Activated CD8-positive, alpha-beta T cell treated with anti-CD3 and anti-CD28 coated beads for 36 hours (primary cell): ENCODE results near the gene NBEA. TPM values are rescaled to one million over a fixed set of nuclear protein-coding genes. Genes with fewer than 3 reads are reported as not detected.

ENCODE experiments used
- ATAC-seq: fragments of 200-7000 bp; cut with Tn5 transposase; one replicate; pipeline ENCODE4 v1.10.0; 2021; ENCODE audit warnings: mild to moderate bottlenecking, moderate library complexity
- CTCF ChIA-PET: fragments of 350-600 bp; sonication (Branson Sonifier 250); formaldehyde crosslinking; loops from one replicate; lab custom pipeline; 2021; ENCODE audit warnings: antibody characterized with exemption; lab: Charles Lee
- POLR2A ChIA-PET: fragments of 350-600 bp; sonication (Branson Sonifier 250); formaldehyde crosslinking; loops from one replicate; lab custom pipeline; 2021; ENCODE audit warnings: antibody characterized with exemption; lab: Charles Lee
- DNase-seq: peaks from one replicate; pipeline ENCODE4 v3.0.0-alpha.2; 2020
- H3K27ac Mint-ChIP-seq: one replicate; pipeline ENCODE4 v1.8.0; 2021; ENCODE audit warnings: mild to moderate bottlenecking, mixed read lengths
- H3K27me3 Mint-ChIP-seq: one replicate; pipeline ENCODE4 v1.8.0; 2021; ENCODE audit warnings: mixed read lengths
- H3K36me3 Mint-ChIP-seq: one replicate; pipeline ENCODE4 v1.8.0; 2021; ENCODE audit warnings: low read depth, mixed read lengths
- H3K4me1 Mint-ChIP-seq: one replicate; pipeline ENCODE4 v1.8.0; 2021; ENCODE audit warnings: low read depth, mixed read lengths
- H3K4me3 Mint-ChIP-seq: one replicate; pipeline ENCODE4 v1.8.0; 2021; ENCODE audit warnings: mild to moderate bottlenecking, moderate library complexity, mixed read lengths
- H3K9me3 Mint-ChIP-seq: one replicate; pipeline ENCODE4 v1.8.0; 2021; ENCODE audit warnings: mixed read lengths
- intact Hi-C: fragments of 100-400 bp; cut with micrococcal nuclease; formaldehyde crosslinking; loops from one replicate; pipeline ENCODE4 v1.10.0; 2022
- total RNA-seq, 2 experiments: library from RNA; stranded (reverse); gene quantifications; one replicate each; pipeline ENCODE4 v1.2.3, GENCODE V29; 2021
- TF ChIP-seq, protein P1 (sequence below): fragments of 200-600 bp; IDR thresholded peaks from one replicate; pipeline ENCODE4 v1.8.0; 2022; ENCODE audit warnings: antibody characterized with exemption, mild to moderate bottlenecking

Gene NBEA
- total RNA-seq, 2 experiments from 2014 or later: 0.38 to 0.60 TPM

DNA sequence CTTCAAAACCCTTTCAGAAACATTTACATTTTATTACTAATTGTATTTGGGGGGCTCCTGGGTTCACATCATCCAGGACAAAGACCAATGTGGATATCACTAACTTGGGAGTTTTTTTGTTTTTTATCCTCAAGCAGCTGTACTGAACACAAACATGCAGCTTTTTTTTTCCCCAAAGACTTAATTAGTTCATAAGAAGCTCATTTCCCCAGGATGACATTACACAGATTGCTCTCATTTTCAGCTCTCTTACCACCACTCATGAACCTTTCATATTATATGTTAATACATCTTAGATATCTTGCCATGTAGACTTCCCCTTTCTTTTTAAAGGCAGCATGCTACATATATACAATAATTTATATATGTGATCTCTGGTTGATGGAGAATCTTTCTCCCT lies 653.1 kb downstream of the NBEA start:
- TF ChIP-seq, protein P1, sequence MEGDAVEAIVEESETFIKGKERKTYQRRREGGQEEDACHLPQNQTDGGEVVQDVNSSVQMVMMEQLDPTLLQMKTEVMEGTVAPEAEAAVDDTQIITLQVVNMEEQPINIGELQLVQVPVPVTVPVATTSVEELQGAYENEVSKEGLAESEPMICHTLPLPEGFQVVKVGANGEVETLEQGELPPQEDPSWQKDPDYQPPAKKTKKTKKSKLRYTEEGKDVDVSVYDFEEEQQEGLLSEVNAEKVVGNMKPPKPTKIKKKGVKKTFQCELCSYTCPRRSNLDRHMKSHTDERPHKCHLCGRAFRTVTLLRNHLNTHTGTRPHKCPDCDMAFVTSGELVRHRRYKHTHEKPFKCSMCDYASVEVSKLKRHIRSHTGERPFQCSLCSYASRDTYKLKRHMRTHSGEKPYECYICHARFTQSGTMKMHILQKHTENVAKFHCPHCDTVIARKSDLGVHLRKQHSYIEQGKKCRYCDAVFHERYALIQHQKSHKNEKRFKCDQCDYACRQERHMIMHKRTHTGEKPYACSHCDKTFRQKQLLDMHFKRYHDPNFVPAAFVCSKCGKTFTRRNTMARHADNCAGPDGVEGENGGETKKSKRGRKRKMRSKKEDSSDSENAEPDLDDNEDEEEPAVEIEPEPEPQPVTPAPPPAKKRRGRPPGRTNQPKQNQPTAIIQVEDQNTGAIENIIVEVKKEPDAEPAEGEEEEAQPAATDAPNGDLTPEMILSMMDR: no peak
- intact Hi-C loops: no loop called here
- ChIA-PET POLR2A (no interaction called here), CTCF (no interaction called here)
- Mint-ChIP-seq H3K4me1 (no peaks in the 10 kb centered on the region), H3K27me3 (no peaks in the 10 kb centered on the region), H3K9me3 (no peaks in the 10 kb centered on the region), H3K36me3 (no peaks in the 10 kb centered on the region), H3K4me3 (no peak overlapping the region), H3K27ac (no peak overlapping the region)
- ATAC-seq: no peak
- no peak for DNase-seq

DNA sequence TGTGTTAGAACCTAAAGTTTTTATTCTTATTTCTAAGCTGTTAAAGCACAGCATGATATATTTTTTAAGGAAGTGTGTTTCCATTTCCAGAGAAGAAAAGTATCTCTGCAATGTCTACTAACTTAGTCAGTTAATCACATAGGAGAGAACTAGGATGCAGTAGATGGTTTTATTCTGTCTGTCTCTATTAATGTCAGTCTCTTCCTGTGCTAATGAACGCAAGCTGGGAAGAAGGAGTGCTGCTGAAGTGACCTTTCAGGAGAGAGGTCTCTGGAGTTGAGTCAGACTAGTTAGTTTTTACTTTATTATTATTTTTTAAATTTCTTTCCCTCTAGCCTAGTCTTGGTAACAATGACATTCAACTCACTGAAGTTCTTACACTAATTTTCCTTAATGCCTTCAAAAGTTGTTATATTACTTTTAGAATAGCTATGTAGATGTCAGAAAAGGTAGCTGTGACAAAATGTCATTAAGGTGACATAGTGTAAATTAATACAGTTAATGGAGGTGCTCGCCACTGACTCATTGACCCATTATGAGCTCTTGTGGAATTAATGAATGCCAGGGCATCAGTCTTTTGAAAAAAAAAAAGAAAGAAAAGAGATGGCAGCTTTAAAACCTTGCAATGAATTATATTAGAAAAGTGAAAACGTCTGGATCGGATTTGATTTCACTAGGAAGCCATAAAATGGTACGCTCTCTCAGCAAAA lies 654.4 kb downstream of the NBEA start:
- intact Hi-C loops: no loop called here
- Mint-ChIP-seq H3K9me3 (no peaks in the 10 kb centered on the region), H3K27me3 (no peaks in the 10 kb centered on the region), H3K27ac (no peak overlapping the region), H3K4me1 (no peaks in the 10 kb centered on the region), H3K4me3 (no peak overlapping the region), H3K36me3 (no peaks in the 10 kb centered on the region)
- CTCF ChIA-PET: interaction anchor here (1.6 kb wide), 1 partner anchor 13 kb away, joined by 3 read pairs; no protein-coding TSS in a partner anchor
- TF ChIP-seq, protein P1: no peak
- ATAC-seq (no peak), DNase-seq (no peak)
- POLR2A ChIA-PET: no interaction called here

DNA sequence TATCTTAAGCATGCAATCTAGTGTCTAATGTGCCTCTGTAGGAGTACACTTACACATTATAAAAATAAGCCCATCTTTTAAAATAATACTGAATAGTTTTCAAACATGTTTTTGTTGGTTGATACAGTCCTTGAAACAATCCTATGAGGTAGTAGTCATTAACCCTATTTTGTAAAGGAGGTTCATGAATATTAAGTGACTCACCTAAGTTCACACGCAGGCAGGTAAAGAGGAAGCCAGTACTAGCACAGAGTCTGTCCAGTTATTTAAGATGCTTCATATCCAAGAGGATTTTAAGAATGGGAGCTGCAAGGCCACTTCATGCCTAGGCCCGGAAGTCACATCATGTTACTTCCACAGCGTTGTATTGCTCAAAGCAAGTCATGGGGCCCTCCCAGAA lies 655.4 kb downstream of the NBEA start:
- TF ChIP-seq, protein P1: no peak
- Mint-ChIP-seq H3K27me3 (no peaks in the 10 kb centered on the region), H3K36me3 (no peaks in the 10 kb centered on the region), H3K4me1 (no peaks in the 10 kb centered on the region), H3K27ac (no peak overlapping the region), H3K4me3 (no peak overlapping the region), H3K9me3 (no peaks in the 10 kb centered on the region)
- ATAC-seq: no peak
- POLR2A ChIA-PET: no interaction called here
- CTCF ChIA-PET: interaction anchor here (1.6 kb wide), 1 partner anchor 14 kb away, joined by 3 read pairs; no protein-coding TSS in a partner anchor
- DNase-seq: no peak
- intact Hi-C loops: no loop called here

DNA sequence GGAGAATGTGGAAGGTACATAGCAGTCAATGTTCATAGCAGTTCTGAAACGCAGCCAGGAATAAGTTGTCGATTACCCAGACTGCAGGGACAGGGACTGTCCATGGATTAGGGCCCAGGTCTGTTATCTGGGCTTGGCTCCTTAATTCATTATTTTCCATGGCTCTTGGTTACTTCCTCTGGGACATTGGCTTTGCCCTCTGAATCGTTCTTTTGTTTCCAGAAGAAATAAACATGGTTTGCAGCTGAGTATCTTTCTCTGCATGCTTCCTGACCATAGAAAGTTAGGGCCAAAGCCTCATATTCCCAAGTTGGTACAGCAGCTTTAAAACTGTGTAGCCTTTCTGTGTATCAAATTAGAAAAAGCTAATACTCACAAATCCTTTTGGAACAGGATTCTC lies 656.2 kb downstream of the NBEA start:
- POLR2A ChIA-PET: no interaction called here
- no peak for ATAC-seq
- intact Hi-C loops: no loop called here

DNA sequence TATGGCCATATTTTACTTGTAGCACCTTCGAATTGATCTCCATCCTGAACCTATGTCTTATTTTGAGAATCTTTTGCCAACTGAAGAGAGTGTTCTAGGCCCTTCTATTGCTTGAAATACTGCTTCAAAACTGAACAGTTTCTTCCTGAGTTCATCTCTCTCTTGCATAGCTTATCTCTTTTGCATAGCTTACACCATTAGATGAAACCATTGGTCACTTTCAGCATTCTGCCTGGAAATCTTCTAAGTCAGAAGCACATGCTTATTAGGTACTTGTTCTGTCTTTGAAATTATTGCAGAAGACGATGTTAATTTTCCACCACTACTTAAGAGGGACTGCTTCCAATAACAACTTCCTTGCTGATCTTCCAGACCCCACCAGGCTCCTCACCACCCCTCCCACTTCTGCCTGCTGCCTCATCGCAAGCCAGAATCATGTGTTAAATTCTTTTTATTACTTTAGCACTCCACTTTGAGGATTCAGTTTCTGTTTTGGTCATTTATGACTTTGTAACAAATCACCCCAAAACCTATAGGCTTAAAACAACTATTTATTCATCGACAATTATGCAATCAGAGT lies 656.8 kb downstream of the NBEA start:
- CTCF ChIA-PET: no interaction called here
- Mint-ChIP-seq H3K9me3 (no peaks in the 10 kb centered on the region), H3K27me3 (no peaks in the 10 kb centered on the region), H3K4me3 (no peak overlapping the region), H3K4me1 (no peaks in the 10 kb centered on the region), H3K36me3 (no peaks in the 10 kb centered on the region), H3K27ac (no peak overlapping the region)
- TF ChIP-seq, protein P1: no peak
- DNase-seq (no peak), ATAC-seq (no peak)
- intact Hi-C loops: no loop called here
- POLR2A ChIA-PET: no interaction called here

More for the DNA sequence above, 656.2 kb downstream of the NBEA start:
- no peaks in the 10 kb centered on the region for H3K4me1 Mint-ChIP-seq
- CTCF ChIA-PET: interaction anchor here (1.6 kb wide), 1 partner anchor 15 kb away, joined by 3 read pairs; no protein-coding TSS in a partner anchor
- no peaks in the 10 kb centered on the region for H3K9me3 Mint-ChIP-seq
- no peak overlapping the region for H3K4me3 Mint-ChIP-seq
- DNase-seq: no peak
- H3K36me3 Mint-ChIP-seq: no peaks in the 10 kb centered on the region
- H3K27me3 Mint-ChIP-seq: no peaks in the 10 kb centered on the region
- H3K27ac Mint-ChIP-seq: no peak overlapping the region
- TF ChIP-seq, protein P1: no peak
